AG09309 (cell line): ENCODE results near the gene GNA12.

Experiments used
- DNase-seq: peaks from one replicate; pipeline ENCODE4 v3.0.0-alpha.2; 2010; ENCODE audit warnings: low read depth
- H3K4me3 ChIP-seq: 2 replicates; pipeline ENCODE4 v1.5.1; 2011; ENCODE audit warnings: mild to moderate bottlenecking, low read depth, low read length, moderate library complexity; ENCODE audit not compliant: control insufficient read depth
- TF ChIP-seq, protein P1 (sequence below): IDR thresholded peaks from 2 replicates; pipeline ENCODE4 v1.5.1; 2011; ENCODE audit warnings: mild to moderate bottlenecking, low read depth, low read length, inconsistent platforms; ENCODE audit not compliant: insufficient read depth, control insufficient read depth; ENCODE audit errors: missing control alignments

Gene GNA12

GRCh38 chr7:2794836-2795636, 49.1 kb downstream of the GNA12 start:
- TF ChIP-seq, protein P1, sequence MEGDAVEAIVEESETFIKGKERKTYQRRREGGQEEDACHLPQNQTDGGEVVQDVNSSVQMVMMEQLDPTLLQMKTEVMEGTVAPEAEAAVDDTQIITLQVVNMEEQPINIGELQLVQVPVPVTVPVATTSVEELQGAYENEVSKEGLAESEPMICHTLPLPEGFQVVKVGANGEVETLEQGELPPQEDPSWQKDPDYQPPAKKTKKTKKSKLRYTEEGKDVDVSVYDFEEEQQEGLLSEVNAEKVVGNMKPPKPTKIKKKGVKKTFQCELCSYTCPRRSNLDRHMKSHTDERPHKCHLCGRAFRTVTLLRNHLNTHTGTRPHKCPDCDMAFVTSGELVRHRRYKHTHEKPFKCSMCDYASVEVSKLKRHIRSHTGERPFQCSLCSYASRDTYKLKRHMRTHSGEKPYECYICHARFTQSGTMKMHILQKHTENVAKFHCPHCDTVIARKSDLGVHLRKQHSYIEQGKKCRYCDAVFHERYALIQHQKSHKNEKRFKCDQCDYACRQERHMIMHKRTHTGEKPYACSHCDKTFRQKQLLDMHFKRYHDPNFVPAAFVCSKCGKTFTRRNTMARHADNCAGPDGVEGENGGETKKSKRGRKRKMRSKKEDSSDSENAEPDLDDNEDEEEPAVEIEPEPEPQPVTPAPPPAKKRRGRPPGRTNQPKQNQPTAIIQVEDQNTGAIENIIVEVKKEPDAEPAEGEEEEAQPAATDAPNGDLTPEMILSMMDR, result no peak
- DNase-seq, result no peak
- H3K4me3 ChIP-seq, result no peak overlapping the region

DNA sequence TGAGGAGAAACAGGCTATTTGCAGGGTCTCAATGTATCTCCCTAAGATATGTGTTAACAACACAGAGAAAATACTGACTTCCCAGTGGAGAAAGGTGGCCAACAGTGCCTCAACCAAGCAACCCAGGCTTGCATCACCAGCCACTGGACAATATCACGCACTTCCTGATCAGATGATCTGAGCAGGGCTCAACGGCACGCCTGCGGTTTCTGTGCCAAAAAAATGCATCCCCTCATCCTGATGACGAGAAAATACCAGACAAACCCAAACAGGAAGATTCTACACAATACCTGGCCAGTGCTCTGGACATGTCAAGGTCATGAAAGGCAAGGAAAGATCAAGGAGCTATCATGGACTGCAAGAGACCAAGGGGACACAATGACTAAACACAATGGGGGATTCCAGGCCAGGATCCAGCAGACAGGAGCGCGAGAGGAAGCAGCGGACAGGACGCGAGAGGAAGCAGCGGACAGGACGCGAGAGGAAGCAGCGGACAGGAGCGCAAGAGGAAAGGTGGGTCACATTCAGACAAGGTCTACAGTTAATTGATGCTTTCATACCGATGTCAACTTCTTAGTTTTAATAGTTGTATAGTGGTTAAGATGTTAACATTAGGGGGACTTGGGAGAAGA, 51.1 kb downstream of the GNA12 start:
- H3K4me3 ChIP-seq, result no peak overlapping the region
- DNase-seq, result no peak
- TF ChIP-seq, protein P1, result no peak

DNA sequence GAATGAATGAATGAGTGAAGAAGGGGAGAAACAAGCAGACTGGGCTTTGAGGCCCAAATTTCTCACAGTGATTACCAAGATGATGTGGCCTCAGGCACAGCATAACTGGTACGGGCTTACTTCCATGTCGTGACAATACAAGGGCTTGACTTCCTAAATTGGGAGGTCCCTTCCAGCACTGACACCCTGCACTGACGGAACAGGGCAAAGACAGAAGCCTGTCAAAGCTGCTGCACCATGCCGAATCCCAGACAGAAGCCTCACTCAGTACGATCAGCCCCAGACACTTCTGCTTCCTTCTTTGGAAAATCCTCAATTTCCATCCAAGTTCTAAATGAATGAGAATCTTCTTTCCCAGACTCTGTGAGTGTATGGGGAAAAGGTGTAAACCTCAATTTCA, 51.9 kb downstream of the GNA12 start:
- H3K4me3 ChIP-seq, result no peak overlapping the region
- no peak for DNase-seq
- TF ChIP-seq, protein P1, result no peak

GRCh38 chr7:2791390-2791789, 52.7 kb downstream of the GNA12 start:
- no peak overlapping the region for H3K4me3 ChIP-seq
- DNase-seq, result no peak
- TF ChIP-seq, protein P1, result no peak

DNA sequence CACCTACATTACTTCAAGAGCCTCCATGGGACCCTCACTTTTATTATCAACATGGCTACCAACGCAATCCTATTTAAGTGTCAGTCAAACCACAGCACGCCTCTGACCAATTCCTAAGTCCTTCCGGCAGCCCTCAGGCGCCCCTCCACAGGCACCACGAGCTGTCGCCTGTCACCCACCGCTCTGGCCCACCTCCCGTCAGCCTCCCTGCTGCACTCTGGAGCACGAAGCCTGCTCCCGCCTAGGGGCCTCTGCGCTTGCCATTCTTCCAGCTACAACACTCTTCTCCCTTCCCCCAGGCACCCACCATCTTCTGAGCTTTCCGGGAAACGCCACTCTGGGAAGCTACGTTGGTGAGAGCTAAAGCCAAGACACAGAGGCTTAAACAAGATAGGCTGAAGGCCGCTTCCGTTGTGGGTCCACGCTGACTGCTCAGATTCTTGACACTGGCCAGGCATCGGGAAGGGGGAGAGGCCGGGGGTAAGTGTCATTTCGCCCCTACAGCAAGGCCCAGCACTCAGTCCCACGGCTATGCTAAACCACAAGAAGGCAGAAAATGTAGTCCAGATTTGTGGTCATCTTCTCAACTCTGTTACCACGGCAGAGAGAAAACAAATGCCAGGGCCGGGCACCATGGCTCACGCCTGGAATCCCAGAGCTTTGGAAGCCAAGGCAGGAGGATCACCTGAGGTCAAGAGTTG, 56.7 kb downstream of the GNA12 start:
- TF ChIP-seq, protein P1, result no peak

GRCh38 chr7:2786607-2787116, 57.4 kb downstream of the GNA12 start:
- H3K4me3 ChIP-seq, result no peak overlapping the region
- TF ChIP-seq, protein P1, result no peak
- no peak for DNase-seq

More for the DNA sequence above, 56.7 kb downstream of the GNA12 start:
- DNase-seq, result no peak
- H3K4me3 ChIP-seq, result no peak overlapping the region
